HuH-7 (cell line): ENCODE results near the gene RASGRP4.
"Not testable (repeated sequence)": the region's sequence is repeated elsewhere in the genome, so short reads cannot be mapped to it uniquely, and the experiment has no call there.

Experiments
- DNase-seq: peaks from one replicate; pipeline ENCODE4 v3.0.0; 2011; ENCODE audit warnings: low spot score

The RASGRP4 gene

DNA sequence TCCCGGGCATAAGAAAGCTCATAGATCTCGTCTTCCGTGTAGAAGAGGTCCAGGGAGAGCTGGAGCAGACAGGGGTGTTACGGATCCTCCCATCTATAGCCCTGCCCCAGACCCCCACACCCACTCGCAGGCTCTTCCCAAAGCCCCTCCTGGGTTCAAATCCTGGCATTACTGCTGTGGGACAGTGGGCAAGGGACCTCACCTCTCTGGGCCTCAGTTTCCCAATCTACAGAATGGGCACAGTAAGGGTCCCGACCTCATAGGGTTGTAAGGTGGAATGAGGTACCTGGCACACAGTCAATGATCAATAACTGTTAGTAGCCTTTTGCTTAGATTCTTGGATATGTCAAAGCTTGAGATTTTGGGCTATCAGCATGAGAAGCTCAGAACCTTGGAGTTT lies 12.6 kb downstream of the RASGRP4 start:
- DNase-seq: no peak

DNA sequence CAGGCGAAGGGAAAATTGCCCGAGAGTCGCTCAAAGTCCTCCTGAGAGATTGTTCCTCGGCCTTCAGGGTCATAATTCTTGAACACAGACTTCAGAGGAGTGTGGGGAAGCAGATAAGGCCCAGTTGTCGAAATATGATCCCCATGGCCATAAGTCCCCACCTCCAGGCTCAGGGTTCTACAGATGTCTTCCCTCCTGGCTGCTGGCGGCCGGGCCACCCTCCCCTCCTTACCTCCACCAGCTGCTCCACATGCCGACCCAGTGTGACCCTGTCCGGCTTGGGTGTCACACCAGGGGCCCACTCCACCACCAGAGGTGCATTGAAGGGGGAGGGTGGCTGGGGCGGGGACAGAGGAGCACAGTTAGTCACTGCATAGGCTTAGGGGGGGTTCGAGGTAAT lies 13.1 kb downstream of the RASGRP4 start:
- no peak for DNase-seq

DNA sequence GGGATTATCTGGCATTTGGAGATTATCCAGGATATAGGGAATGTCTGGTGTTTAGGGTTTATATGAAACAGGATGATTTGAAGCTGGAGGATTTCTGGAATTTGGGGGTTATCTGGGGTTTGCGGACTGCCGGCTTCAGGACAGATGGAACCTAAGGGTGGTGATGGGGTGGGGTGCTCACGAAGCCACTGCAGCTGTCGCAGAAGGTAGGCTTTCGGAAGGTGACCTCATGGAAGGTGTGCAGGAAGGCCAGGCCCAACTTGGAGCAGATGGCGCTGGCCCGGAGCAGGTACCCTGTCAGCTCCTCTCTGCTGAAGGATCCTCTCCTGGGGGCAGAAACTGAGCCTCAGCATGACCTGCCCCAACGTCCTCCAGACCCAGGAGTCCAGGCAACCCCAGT lies 13.5 kb downstream of the RASGRP4 start:
- DNase-seq: no peak

DNA sequence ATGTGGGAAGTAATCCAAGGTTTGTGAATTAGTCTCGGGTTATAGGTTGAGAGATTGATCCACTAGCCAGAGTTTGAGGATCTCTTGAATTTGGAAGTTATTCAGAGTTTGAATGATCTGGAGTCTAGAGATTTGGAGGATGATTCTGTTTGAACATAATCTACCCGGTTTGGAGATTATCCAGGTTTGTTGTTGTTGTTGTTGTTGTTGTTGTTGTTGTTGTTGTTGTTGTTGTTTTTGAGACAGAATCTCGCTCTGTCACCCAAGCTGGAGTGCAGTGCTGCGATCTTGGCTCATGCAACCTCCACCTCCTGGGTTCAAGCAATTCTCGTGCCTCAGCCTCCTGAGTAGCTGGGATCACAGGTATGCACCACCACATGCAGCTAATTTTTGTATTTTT lies 14.1 kb downstream of the RASGRP4 start:
- DNase-seq: not testable (repeated sequence)

DNA sequence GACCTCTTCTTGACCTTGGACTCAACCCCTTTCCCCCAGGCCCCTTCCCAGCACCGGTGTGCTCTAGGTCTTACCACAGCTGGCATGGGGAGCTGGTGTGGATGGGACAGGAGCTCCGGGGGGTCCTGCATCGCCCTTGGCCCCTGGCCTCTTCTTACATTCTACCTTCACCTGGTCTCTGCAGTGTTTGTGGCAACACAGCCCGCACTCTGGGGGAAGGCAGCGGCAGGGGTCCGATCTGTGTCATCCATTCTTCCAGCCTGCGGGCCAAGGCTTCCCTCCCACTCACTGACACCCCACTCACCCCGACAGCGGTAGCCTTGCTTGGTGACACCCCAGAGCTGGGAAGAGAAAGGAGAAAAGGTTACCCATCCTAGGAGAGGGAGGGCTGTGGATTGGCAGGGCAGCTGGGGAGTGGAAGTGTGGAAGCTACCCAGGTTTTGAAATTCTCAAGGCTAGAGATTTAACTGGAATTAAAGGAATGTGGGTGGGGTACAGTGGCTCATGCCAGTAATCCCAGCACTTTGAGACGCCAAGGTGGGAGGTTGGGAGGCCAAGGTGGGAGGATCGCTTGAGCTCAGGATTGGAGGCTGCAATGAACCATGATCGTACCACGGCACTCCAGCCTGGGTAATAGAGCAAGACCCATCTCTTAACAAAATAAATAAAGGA lies 14.8 kb downstream of the RASGRP4 start:
- no peak for DNase-seq

DNA sequence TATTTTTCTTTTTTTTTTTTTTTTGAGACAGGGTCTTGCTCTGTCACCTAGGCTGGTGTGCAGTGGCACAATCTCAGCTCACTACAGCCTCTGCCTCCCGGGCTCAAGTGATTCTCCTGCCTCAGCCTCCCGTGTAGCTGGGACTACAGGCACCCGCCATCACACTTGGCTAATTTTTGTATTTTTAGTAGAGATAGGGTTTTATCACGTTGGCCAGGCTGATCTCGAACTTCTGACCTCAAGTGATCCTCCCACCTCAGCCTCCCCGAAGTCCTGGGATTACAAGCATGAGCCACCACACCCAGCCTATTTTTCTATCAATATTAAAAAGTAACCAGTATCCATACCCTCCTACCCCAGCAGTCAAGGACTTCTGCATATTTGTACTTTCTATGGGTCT lies 15.6 kb downstream of the RASGRP4 start:
- not testable (repeated sequence) for DNase-seq

DNA sequence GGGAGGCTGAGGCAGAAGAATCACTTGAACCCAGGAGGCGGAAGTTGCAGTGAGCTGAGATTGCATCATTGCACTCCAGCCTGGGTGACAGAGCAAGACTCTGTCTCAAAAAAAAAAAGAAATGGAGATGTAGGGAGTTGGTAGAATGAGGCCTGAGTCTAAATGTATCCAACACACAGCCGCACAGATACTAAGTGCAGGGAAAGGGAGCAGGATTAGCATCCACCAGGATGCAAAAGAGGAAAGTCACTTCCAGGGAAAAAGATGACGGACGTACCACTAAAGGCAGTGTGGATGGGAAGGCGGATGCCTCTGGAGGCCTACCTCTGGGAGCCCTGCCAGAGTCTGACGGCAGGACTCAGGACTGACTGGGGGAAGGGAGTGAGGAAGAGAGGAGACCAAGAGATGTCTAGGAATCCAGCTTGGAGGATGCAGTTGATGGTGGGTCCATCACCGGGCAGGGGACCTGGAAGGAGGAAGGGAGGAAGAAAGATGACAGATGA lies 16.3 kb downstream of the RASGRP4 start:
- no peak for DNase-seq

DNA sequence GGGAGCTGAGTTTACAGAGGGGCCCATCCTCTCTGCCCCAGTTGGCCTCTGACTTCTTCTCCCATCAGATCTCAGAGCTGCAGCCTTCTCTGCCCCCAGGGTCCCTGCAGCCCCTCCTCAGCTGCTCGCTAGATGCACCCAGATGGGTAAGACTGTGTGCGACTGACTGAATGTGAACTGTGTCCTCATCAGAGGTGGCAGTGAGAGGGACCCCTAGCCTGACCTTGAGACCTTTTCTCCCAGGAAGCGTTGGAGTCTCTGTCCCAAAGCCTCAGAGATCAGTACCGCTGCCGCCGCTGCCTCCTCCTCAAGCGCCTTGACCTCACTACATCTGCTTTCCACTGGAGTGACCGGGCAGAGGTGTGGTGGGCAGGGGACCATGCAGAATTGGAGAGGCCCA lies 20.7 kb downstream of the RASGRP4 start:
- no peak for DNase-seq

DNA sequence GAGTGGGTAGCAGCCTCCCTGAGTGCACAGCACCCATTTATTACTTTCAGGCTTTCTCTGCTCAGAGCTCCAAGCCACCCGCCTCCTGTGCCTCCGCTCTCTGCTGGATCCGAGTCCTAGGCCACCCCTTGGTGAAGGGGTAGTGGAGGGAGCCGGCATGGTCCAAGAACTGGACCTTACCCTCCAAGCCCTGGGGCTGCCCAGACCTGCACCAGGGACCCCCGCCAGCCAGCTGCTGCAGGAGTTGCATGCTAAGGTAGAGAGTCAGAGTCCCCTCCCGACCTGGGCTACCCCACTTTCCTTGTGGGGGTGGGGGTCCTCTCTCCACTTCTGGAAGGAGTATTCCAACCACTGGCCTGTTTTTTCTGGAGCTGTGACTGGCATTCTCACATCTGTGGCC lies 21.2 kb downstream of the RASGRP4 start:
- DNase-seq: no peak

DNA sequence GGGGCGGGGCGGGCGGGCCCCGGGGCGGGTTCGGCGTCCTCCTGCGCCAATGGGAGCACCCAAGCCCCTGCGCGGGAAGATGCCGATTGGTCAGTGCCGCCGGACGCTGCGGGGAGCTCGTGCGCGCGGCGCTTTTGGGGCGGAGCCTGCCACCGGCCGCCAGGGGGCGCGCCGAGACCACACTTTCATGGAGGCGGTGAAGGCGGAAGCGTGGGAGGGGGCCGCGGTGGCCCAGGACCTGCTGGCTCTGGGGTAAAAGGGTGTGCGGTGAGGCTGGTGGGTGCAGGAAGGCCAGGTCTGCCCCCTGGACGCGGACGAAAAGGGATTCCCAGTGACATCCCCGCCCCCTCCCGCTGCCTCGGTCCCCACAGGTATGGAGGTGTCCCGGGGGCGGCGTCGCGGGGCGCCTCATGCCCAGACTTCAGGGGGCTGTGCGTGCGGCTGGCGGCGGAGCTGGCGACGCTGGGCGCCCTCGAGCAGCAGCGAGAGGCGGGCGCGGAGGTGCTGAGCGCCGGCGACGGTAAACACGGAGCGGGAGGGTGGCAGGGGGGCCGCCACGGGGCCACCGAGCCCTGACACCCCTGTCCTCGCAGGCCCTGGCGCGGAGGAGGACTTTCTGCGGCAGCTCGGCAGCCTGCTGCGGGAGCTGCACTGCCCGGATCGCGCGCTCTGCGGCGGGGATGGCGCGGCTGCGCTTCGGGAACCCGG lies 22.9 kb downstream of the RASGRP4 start, which contains the start of gene FAM98C:
Gene FAM98C, plus strand, starts transcription at position 127 of the 708 bp plus-strand sequence. Its CDS starts 61 bp downstream, at position 188.
- DNase-seq: peak; percentile 100

DNA sequence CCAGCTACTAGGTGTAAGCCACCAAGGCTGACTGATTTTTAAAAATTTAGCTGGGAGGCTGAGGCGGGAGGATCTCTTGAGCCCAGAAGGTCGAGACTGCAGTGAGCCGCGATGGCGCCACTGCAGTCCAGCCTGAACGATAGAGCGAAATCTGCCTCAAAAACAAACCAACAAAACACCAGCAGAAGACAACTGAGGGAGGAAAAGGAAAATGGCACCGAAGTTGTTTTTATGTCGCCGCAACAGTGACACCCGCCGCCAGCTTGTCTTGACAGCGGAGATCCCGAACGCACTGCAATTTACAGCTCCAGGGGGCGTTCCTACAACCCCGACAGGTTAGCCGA lies 23.4 kb downstream of the RASGRP4 start:
- DNase-seq: no peak

DNA sequence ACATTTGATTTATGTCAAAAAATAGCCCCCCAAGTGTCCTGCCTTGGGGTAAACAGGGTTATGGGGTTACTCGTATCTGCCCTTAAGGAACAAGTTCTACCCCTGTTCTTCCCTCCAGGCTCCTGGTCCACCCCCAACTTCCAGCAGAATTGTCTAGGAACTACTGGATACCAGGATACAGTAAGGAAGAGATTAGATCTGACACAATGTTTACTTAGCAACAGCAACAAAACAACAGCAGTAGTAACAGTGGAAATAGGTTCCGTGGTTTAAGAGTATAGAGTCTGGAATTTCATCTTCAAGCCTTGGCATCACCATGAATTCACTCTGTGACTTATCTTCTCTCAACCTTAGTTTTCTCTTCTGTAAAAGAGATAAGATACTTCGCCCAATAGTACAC lies 24.9 kb downstream of the RASGRP4 start:
- no peak for DNase-seq

DNA sequence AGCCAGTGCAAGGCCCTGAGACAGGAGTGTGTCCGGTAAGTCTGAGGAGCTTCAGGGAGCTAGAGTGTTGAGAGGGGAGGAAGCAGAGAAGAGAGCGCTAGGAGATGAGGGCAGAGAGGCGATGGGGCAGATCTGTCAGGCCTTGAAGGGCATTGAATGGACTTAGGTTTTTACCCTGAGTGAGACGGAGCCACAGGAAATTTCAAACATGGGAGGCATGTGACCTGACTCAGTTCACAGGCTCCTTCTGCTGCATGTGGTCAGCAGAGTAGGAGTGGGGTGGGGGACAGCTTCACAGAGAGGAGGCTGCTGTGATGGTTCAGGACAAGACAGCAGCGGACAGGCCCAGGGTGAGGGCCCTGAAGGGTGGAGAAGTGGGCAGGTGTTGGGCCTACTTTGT lies 25.7 kb downstream of the RASGRP4 start:
- DNase-seq: no peak

DNA sequence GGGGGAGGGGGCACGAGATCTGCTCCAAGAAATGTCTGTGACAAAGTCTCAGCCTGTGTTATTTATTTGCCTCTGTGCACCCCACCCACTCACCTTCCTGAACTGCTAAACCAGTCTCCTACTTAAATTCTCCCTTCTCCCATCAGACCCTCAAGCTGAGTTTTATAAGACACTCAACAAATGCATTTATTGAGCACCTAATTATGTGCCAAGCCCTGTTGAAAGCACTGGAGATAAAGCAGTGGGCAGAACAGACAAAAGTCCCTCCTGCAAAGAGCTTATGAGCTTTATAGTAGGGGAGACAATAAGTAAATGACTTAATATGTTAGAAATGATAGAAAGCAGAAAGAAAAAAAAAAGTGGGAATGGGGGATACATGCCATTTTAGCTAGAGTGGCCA lies 26.5 kb downstream of the RASGRP4 start:
- DNase-seq: no peak

DNA sequence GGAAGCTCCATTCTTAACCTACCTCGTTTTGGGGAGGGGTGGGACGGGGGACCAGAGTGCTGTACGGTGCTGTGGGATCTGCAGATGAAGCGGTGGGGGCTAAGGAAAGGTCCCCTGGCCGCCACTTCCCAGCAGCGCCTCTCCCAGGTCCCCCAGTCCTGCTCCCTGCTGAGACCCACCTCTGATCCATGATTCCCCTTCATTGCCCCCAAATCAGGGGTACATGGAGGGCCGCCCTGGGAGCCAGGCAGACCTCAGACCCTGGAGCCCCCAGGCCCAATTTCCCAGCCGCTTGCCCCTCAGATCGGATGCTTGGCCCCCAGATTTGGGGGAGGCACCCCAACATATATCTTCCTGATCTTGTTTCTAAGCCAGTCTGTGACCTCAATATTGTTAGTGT lies 26.9 kb downstream of the RASGRP4 start:
- no peak for DNase-seq

DNA sequence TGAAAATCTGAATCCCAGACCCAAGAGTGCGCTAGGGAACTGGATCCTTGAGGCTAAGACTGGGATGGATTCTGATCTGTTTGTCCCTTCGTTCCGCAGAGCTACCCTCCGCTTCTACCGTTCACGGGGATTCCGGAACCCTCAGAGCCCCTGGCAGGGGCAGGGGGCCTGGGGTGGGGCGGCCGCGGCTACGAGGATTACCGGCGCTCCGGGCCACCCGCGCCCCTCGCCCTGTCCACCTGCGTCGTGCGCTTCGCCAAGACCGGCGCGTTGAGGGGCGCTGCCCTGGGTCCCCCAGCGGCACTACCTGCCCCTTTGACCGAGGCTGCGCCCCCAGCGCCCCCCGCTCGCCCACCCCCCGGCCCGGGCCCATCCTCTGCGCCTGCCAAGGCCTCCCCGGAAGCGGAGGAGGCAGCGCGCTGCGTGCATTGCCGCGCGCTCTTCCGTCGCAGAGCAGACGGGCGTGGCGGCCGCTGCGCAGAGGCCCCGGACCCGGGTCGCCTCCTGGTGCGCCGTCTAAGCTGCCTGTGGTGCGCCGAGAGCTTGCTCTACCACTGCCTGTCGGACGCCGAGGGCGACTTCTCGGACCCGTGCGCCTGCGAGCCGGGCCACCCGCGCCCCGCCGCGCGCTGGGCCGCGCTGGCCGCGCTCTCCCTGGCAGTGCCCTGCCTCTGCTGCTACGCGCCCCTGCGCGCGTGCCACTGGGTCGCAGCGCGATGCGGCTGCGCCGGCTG lies 30.5 kb downstream of the RASGRP4 start:
- no peak for DNase-seq

DNA sequence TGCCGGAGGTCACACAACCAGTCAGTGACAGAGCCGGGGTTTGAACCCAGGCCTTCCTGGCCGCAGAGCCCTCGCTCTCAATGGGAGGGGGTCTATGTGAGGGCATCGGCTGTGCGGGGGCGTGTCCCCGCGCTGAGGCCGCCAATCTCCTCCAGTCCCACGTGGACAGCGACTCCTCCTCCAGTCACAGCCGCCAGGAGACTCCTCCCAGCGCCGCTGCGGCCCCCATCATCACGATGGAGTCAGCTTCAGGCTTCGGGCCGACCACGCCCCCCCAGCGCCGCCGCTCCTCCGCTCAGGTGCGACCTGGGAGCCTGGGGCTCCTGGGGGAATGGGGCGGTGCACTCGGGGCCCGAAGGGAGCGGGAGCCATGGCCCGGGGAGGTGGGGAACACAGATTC lies 31.5 kb downstream of the RASGRP4 start:
- DNase-seq: no peak

DNA sequence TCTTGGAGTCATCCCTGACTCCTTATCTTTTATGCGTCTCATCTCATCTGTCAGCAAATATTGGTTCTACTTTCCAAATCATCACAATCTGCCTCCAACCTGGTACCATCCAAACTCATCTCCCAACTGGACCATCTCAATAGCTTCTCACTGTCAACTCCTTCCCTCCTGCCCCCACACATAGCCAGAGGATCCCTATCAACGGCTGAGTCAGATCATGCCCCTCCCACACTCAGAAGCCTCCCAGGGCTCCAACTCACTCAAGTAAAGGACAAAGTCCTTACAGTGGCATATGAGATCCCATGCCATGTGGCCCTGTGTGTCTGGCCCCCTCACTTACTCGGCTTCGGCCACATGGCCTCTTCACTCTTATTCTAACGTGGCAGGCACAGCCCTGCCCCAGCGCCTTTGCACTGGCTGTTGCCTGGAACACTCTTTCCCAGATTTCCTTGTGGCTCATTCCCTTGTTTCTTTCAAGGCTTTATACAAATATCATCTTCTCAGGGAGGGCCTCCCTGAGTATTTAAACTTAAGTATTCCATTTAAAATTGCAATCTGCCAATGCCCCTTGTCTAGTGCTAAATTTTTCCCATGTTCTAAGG lies 33.2 kb downstream of the RASGRP4 start:
- DNase-seq: peak; percentile 75

DNA sequence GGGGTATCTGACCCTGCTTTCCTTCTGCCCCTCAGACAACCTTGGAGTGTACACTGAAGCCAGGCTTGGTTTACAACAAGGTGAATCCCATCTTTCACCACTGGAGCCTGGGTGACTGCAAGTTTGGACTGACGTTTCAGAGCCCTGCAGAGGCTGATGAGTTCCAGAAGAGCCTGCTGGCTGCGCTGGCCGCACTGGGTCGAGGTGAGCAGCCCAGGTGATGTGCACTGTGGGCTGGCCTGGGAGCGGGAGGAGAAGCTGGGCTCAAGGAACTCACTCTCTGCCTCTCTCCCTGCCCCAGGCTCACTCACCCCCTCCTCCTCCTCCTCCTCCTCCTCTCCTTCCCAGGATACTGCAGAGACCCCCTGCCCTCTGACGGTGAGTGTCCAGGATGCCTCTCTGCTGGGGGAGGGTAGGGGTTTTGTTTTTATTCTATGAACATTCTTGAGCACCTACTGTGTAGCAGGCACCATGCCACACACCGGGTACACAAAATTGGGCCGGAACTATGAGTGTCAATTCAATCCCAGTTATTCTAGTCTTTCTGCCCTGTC lies 34.0 kb downstream of the RASGRP4 start:
- no peak for DNase-seq

DNA sequence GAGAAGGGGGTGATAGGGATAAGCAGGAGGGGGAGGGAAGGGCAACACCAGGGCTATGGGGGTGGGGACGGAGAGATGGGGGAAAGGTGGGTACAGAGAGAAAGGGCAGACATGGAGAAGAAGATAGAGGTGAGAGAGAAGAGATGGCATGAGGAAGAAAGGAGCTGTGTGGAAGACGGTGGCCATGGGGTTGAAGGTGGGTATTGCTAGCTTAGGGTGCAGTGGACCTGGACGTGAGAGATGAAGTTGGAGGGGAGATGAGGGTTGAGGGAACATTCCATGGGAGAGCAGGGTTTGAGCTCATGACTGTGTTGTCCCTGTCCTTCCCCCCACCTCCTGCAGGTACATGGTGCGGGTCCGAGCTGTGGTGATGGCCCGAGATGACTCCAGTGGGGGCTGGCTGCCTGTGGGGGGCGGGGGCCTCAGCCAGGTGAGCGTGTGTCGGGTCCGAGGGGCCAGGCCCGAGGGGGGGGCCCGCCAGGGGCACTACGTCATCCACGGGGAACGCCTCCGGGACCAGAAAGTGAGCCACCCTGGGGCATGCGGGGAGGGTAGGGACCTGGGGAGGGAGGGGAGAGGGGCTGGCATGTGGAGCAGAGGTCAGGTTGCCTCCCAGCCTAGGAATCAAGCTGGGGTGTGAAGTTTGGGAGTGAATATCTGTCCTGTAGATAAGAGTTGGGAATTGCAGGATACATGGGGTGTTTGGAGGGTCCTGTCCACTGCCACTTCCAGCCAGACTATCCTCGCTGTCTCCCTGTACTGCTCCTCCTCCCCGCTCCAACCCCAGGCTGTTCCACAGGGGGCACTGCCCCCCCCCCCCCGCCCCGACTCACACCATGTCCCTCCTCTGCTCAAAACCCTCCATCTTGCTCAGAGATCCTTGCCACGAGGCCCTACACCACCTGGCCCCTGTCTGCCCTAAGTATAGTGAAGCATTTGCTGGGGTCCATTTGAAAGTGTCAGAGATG lies 35.8 kb downstream of the RASGRP4 start:
- no peak for DNase-seq
